Colon (tissue), 2 donors: ENCODE data around the gene BRIP1.
"Not testable (repeated sequence)": the region's sequence is repeated elsewhere in the genome, so short reads cannot be mapped to it uniquely, and the experiment has no call there.

ENCODE experiments used
- FAIRE-seq: peaks from 2 replicates; lab custom pipeline; 2012; peaks lifted over from hg19 to GRCh38; lab: Jason Lieb, UNC
- donor health status: control.
- donor health status: control.

BRIP1 gene

DNA sequence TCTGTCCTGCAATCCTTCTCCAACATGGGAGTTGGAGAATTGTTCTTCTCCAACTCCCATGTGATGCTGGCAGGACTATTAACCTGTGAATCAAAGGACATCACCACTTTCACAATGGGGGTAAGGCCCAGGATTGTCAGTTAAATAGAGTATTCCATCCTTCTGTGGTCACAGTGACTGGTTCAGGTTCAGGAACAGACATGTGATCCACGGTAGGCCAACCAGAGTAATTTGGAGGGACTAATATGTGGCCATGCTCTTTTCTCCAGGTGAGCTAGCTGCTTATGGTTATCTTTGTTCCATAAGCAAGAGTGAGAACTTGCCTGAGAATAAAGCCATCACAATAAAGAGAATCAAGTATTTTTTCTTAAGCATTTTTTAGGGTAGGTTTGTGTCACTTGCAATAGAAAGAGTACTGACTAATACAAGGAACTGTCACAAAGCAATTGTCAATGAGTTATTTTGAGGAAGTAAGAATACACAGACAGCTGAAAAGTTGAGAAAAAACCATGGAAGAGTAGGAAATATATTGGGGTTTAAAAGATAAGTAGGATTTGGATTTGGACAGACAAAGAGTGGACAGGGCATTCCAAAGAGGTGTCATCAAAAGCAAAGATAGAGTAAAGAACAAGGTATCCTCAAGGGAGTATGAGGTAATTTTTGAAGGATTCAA, 63.4 kb downstream of the BRIP1 start:
- no peak for FAIRE-seq

DNA sequence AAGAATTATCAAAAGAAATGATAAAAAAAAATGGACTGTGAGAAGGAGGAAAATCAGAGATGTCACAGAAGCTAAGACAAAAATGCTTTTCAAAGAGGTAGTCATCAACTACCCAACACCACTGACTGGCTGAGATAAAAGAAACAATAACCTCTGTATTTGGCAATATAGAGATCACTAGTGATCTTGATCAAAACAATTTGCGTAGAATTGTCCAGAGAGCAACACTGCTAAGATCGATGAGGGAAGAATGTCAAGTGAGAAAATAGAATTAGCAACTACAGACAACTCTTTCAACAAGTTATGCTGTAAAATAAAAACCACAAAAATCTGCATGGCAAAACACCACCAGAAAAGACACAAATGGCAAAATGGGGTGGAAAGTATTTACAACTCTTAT, 66.0 kb downstream of the BRIP1 start:
- FAIRE-seq: no peak

DNA sequence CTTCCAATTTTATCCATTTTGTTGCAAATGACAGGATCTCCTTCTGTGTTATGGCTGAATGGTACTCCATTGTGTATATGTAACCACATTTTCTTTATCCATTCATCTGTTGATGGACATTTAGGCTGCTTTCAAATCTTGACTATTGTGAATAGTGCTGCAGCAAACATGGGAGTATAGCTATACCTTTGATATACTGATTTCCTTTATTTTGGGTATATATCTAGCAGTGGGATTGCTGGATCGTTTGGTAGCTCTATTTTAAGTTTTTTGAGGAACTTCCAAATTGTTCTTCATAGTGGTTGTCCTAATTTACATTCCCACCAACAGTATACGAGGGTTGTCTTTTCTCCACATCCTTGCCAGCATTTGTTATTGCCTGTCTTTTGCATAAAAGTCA, 67.8 kb downstream of the BRIP1 start:
- FAIRE-seq: no peak

DNA sequence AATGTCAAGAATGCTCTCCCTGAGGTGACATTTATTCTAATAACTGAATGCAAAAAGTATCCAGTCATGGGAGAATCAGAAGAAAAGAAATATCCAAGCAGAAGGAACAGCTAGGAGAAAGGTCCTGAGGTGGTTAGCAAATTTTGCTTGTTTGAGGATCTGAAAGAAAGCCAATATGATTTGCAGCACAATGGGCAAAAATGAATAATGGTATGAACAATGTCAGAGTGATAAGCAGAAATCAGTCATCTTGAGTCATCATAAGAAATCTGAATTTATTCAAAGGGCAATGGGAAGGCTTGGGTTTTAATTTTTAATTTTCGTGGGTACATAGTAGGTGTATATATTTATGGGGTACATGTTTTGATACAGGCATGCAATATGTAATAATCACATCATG, 68.5 kb downstream of the BRIP1 start:
- no peak for FAIRE-seq

DNA sequence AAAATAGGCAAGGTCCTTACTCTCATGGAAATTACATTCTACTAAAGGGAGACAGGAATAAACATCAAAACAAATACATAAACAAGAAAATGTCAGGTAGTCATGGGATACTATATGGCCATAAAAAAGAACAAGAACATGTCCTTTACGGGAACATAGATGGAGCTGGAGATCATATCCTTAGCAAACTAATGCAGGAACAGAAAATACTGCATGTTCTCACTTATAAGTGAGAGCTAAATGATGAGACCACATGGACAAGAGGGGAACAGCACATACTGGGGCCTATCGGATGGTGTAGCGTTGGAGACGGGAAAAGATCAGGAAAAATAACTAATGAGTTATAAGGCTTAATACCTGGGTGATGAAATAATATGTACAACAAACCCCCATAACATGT, 69.1 kb downstream of the BRIP1 start:
- no peak for FAIRE-seq

DNA sequence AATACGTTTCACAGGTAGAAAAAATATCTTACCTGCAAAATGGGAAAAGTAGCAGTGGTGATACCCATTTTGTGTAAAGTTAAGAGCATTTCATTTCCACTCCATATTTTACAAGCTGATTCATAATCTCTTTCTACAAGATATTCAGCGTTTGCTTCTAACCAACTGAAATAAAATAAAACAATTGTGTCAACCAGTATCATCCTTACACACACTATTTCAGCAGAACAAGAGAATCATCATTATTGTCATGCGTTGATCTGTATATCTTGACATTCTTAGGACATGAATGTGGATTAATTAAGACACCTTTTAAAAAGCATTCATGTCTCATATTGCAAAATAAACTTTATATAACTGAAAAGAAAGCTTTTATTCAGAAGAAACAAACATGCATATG, 69.8 kb downstream of the BRIP1 start:
- FAIRE-seq: no peak

DNA sequence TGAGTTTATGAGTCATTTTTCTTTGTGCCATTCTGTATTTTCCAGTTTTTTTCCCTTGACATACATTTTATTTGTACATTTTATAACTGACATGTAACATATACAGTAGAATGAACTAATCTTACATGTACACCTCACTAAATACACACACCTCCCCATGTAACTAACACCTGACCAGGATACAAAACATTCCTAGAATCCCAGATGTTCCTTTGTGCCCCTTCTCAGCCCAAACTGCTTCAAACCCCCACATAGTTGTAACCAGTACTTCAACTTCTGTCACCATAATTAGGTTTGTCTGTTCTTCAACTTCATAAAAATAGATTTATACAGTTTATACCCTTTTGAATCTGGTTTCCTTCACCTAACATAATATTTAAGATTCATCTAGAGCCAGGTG, 73.5 kb downstream of the BRIP1 start:
- no peak for FAIRE-seq

DNA sequence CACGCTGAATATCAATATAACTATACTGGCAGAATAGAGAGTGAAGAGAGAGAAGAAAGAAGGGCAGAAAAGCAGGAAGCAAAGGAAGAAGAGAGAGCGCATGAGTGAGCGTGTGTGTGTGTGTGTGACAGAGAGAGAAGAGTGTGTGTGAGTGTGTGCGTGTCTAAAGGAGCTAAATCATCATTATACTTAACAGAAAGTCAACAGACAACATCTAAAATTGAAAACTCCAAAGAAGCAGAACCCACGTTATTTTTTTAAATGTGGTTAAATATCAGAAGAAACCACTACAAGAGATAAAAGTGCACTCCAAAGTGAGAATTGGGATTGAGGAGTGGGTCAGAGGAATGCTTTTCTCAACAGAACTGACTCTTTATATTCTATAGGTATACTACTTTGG, 77.2 kb downstream of the BRIP1 start:
- no peak for FAIRE-seq

DNA sequence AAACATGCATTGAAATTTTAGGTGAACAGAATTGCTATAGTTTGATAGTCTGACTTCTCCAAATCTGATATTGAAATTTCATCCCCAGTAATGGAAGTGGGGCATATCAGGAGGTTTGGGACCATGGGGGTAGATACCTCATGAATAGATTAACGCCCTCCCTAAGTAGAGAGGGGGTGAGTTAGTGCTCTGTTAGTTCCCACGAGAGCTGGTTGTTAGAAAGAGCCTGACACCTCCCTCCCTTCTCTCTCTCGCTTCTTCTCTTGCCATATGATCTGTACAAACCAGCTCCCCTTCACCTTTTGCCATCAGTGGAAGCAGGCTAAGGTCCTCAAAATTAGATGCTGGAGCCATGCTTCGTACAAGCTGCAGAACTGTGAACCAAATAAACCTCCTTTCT, 78.8 kb downstream of the BRIP1 start:
- FAIRE-seq: no peak

DNA sequence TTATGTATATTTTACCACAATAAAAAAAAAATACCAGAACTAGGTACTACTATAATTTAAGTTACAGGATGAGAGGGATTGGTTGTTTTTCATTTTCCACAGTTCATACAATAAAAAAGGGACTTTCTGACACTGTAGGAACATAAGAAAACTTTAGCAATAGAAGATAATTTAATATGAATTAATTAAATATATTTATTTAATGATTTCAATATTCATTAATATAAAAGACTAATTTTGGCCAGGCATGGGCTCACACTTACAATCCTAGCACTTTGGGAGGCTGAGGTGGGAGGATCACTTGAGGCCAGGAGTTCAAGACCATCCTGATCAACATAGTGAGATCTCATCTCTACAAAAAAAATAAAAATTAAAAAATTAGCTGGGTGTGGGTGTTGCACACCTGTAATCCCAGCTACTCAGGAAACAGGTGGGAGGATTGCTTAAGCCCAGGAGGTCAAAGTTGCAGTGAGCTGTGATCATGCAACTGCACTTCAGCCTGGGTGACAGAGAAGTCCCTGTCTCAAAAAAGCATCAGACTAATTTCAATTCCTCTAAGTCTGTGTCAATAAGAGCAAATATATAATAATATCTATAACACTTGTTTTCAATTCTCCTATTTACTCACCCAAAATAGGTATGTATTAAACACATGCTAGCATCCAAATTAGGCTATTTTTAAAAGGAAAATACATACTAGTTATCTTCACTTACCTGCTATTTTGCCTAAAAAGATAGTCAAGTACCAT, 79.6 kb downstream of the BRIP1 start:
- FAIRE-seq: no peak

DNA sequence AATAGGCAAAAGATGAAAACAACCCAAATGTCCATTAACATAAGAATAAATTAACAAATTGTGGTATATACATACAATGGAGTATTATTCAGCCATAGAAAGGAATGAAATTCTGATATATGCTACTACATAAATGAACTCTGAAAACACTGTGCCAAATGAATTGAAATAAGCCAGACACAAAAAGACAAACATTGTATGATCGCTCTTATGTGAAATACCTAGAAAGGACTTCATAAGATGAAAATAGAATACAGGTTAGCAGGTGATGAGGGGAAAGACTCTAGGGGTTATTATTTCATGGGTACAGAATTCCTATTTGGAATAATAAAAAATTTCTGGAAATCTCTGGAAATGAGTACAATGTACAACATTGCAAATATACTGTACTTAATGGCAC, 80.2 kb downstream of the BRIP1 start:
- FAIRE-seq: no peak

DNA sequence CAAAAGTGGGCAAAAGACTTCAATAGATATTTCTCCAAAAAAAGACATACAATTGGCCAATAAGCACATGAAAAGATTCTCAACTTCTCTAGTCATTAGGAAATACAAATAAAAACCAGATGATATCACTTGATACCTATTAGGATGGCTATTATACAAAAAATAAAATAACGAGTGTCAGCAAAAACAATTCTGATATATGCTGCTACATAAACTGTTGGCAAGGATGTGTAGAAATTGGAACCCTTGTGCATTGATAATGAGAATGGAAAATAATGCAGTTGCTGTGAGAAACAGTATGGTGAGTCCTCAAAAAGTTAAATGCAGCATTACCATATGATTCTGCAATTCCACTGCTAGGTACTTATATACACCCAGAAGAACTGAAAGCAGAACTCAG, 80.6 kb downstream of the BRIP1 start:
- no peak for FAIRE-seq

DNA sequence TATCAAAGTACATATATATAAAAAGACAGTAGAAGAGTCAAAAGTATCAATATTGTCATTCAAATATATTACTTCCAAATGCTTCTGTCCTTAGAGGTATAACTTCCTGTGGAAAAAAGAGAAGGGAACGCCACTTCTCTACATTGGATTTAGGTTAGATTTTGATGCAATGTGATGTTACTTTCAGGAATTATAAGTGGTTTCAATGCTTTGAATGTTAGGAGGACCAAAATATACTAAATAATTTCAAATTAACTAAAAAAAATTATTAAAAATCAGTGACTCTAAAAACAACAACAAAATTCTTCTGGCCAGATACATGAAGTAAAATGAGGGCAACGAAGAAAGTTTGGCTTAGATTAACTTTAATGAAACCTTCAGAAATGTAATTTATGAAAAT, 88.0 kb downstream of the BRIP1 start:
- no peak for FAIRE-seq

DNA sequence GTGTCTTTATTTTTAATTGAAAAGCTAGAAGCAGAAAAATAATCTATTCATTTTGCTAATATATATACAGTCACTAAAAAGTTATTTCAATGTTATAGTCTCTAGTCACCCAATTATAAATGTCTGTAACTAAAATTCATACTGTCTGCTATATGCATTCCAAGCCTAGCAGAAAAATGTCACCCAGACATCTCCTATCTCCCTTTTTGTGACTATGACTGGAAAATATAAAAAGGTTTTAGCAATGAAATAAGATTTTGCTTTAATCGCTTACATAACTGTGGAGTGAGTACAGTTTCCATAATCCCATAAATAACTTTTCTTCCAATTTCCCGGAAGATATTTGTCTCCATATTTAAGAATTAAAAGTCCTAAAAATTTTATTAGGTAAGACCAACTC, 88.6 kb downstream of the BRIP1 start:
- no peak for FAIRE-seq

DNA sequence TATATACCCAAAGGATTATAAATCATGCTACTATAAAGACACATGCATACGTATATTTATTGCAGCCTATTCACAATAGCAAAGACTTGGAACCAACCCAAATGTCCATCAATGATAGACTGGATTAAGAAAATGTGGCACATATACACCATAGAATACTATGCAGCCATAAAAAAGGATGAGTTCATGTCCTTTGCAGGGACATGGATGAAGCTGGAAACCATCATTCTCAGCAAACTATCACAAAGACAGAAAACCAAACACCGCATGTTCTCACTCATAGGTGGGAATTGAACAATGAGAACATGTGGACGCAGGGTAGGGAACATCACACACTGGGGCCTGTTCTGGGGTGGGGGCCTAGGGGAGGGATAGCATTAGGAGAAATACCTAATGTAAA, 89.2 kb downstream of the BRIP1 start:
- FAIRE-seq: not testable (repeated sequence)

DNA sequence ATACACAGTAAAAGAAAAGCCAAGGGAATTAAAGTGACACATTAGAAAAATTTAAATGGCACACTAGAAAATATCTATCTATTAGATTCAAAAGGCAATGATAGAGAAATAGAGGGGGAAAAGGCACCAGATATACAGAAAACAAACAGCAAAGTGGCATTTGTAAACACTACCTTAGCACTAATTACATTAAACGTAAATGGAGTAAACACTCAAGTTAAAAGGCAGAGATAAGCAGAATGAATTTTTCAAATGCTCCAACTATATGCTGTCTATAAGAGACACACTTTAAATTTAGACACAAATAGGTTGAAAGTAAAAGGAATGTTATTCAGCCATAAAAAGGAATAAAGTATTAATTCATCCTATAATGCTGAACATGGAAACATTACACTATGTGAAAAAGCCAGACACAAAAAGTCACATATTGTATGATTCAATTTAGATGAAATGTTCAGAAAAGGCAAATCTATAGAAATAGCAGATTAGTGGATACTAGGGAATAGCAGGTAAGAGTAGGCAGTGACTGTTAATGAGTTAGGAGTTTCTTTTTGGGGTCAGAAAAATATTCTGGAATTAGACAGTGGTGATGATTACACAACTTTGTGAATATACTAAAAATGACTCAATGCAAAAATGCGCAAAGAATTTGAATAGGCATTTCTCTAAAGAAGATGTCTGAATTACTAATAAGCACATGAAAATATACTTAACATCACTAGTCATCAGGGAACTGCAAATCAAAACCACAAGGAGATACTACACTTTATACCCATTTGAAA, 92.4 kb downstream of the BRIP1 start:
- no peak for FAIRE-seq

DNA sequence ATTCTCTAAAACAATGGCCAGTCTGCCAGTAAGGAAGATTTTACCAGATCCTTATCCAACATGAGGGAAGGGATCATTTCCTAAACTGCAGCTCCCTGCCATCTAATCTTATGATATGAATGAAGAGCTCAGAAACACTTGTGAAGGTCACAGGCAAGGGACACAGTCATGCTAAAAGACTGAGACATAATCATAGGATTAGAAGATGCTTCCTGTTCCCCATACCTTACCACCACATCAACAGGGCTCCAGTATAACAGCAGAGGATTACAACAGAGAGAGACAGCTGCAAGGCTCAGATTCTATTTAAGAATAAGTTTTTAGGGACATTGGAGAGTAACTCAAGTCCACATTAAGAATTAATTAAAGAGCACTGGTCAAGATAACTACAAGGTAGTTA, 93.3 kb downstream of the BRIP1 start:
- FAIRE-seq: no peak

DNA sequence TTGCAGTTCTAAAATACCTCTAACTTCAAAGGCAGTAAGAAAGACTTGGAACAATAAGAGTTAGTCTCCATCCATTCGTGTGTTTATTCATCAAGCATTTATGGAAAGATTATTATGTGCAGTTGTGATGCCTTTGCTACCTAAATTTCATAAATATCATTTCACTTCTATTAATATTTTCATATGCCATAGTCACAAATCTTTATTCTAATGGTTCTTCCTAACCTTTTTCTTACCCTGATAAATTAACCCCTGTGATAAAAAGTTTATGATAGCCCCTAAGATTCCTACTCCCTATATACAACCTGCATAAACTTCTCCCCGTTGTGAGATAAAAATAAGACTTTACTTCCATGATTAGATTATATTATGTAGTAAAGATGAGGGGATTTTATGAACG, 94.9 kb downstream of the BRIP1 start:
- FAIRE-seq: no peak

DNA sequence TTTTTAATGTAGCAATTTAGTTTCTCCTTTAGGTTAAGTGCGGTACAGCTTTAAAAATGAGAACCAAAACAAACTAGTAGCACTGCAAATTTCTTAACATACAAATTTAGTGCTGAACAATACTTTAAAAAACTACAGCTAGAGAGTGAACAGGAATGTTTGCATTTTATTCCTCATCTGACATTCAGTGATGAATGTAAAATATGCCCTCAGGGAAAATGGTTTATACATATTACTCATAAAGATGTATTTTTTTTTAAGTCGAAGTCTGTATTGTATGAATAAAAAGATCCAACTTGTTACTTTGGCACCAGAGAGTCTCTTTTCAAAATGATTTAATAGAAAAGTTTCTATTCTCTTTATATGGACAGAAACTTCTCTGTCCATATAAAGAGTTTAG, 96.8 kb downstream of the BRIP1 start:
- no peak for FAIRE-seq

DNA sequence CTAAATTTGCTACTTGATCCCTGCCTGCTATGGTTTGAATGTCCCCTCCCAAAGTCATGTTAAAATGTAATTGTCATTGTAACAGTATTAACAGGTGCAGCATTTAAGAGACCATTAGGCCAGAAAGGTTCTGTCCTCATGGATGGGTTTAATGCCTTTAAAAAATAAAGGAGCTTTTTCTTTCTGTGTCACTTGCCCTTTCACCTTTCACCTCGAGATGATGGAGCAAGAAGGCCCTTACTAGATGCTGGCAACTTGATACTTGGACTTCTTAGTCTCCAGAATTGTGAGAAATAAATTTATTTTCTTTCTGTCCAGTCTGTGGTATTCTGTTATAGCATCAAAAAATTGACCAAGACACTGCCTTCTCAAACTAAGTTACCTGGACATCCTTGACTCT, 98.5 kb downstream of the BRIP1 start:
- FAIRE-seq: no peak

DNA sequence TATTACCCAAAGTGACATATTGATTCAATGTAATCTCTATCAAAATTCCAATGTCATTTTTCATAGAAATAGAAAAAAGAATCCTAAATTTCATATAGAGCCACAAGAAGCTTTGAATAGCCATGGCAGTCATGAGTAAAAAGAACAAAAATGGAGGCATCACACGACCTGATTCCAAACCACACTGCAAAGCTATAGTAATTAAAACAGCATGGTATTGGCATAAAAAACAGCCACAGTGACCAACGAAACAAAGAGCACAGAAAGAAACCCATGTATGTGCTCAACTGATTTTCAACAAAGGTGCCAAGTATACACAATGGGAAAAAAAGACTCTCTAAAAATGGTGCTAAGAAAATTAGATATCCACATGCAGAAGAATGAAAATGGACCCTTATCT, 101.5 kb downstream of the BRIP1 start:
- no peak for FAIRE-seq

DNA sequence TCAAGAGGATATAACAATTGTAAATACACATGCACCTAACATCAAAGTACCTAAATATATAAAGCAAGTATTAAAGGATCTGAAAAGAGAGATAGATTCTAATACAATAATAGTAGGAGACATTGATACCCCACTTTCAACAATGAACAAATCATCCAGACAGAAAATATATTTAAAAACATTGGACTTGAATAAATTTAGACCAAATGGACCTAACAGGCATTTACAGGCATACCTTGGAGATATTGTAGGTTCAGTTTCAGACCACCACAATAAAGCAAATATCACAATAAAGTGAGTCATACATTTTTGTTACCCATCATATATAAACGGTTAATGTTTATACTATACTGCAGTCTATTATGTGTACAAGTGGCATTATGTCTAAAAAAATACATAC, 104.0 kb downstream of the BRIP1 start:
- FAIRE-seq: no peak

DNA sequence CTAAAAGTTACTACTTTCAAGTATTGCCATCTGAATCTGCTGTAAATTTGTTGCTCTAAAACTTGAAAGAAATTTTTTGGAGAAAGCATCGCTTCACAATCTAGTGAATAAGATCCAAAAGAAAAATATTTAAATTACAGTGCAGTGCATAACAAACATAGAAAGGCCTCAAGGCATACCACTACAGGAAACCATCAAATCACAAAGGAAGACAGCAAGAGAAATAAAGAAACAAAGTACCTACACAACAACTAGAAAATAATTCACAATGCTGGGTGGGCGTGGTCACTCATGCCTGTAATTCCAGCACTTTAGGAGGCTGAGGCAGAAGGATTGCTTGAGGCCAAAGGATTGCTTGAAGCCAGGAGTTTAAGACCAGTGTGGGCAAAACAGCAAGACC, 104.9 kb downstream of the BRIP1 start:
- FAIRE-seq: no peak
